ENCODE measurements around the gene KCNC1. TPM values are rescaled to one million over a fixed set of nuclear protein-coding genes. Genes with fewer than 3 reads are reported as not detected.

The KCNC1 gene
- total RNA-seq, 4 donors from 2014 or later, result not detected

GRCh38 chr11:17813391-17814059 lies 78.9 kb downstream of the KCNC1 start:
- TF ChIP-seq CTCF (IDR thresholded peaks at IDR 0.05; ENCODE audit: low read depth), result no peak

- TF ChIP-seq CTCF (IDR thresholded peaks at IDR 0.05; ENCODE audit: low read depth), result no peak
These were observed 80.0 kb downstream of the KCNC1 start for GRCh38 chr11:17814546-17814945.

- TF ChIP-seq CTCF (IDR thresholded peaks at IDR 0.05; ENCODE audit: low read depth), result no peak
These were observed 81.8 kb downstream of the KCNC1 start for GRCh38 chr11:17816232-17816931.

GRCh38 chr11:17821648-17822400 lies 87.2 kb downstream of the KCNC1 start:
- TF ChIP-seq CTCF (IDR thresholded peaks at IDR 0.05; ENCODE audit: low read depth), result no peak

GRCh38 chr11:17822401-17822781 lies 87.8 kb downstream of the KCNC1 start:
- no peak for TF ChIP-seq CTCF (IDR thresholded peaks at IDR 0.05; ENCODE audit: low read depth)

GRCh38 chr11:17827006-17827405 lies 92.4 kb downstream of the KCNC1 start:
- no peak for TF ChIP-seq CTCF (IDR thresholded peaks at IDR 0.05; ENCODE audit: low read depth)

- TF ChIP-seq CTCF (IDR thresholded peaks at IDR 0.05; ENCODE audit: low read depth), result no peak
These were observed 93.8 kb downstream of the KCNC1 start for GRCh38 chr11:17828311-17828751.
